Thyroid gland (tissue), 4 donors: ENCODE data around the gene EAF2. TPM values are rescaled to one million over a fixed set of nuclear protein-coding genes. Genes with fewer than 3 reads are reported as not detected.
"Not testable (repeated sequence)": the region's sequence is repeated elsewhere in the genome, so short reads cannot be mapped to it uniquely, and the experiment has no call there.

Source experiments
- DNase-seq, 2 donors: peaks; one replicate each; pipeline ENCODE4 v3.0.0-alpha.2; 2019
- H3K27ac ChIP-seq, 3 donors: fragments of 200-600 bp; sonication (generic); 1 replicate in 2 of 3; 2 replicates in 1 of 3; pipeline ENCODE4 v1.5.1; 2016 to 2019; ENCODE audit warnings: mild to moderate bottlenecking in 1 of 3, moderate library complexity in 1 of 3
- H3K27me3 ChIP-seq: fragments of 200-600 bp; sonication (generic); one replicate; pipeline ENCODE4 v1.5.1; 2019
- H3K36me3 ChIP-seq, 2 donors: fragments of 200-600 bp; sonication (generic); one replicate each; pipeline ENCODE4 v1.5.1; 2016 to 2019
- H3K4me1 ChIP-seq, 2 donors: fragments of 200-600 bp; sonication (generic); one replicate each; pipeline ENCODE4 v1.5.1; 2017 to 2019
- H3K4me3 ChIP-seq, 3 donors: fragments of 200-600 bp; sonication (generic); replicated peaks in 1 of 3; 1 replicate in 2 of 3; 2 replicates in 1 of 3; pipeline ENCODE4 v1.5.1; 2016; ENCODE audit warnings: mild to moderate bottlenecking in 1 of 3
- H3K9me3 ChIP-seq: fragments of 200-600 bp; sonication (generic); one replicate; pipeline ENCODE4 v1.5.1; 2017
- CTCF ChIP-seq, 6 experiments: fragments of 200-600 bp in 3 of 6; fragments of 450-650 bp in 3 of 6; sonication (generic) in 3 of 6; IDR thresholded peaks; one replicate each; pipeline ENCODE4 v1.5.1; 2016 to 2019; ENCODE audit warnings: antibody characterized with exemption in 6 of 6, mild to moderate bottlenecking in 2 of 6, inconsistent platforms in 1 of 6, moderate library complexity in 1 of 6
- POLR2A ChIP-seq, 2 donors: fragments of 450-650 bp; IDR thresholded peaks; one replicate each; pipeline ENCODE4 v1.6.1; 2017; ENCODE audit warnings: antibody characterized with exemption in 2 of 2, mild to moderate bottlenecking in 2 of 2, moderate library complexity in 1 of 2
- WGBS, 2 donors: methylation state at CpG; one replicate each; pipeline ENCODE4 v1.1.5; 2017; 5-methylcytosine and 5-hydroxymethylcytosine counted together
- intact Hi-C: fragments of 100-400 bp; cut with DNase I; formaldehyde crosslinking; loops from one replicate; pipeline ENCODE4 v1.15.1; 2023
- total RNA-seq, 4 donors: library from RNA; depleted of rRNA; stranded (reverse); fragments of >200 nt; gene quantifications; one replicate each; pipeline ENCODE4 v1.2.3, GENCODE V29; 2016

EAF2 gene
- total RNA-seq, 4 donors from 2014 or later: 2.6 to 6.8 (median 4.8) TPM

GRCh38 chr3:121855555-121855954, 20.5 kb downstream of the EAF2 start:
- Histone ChIP-seq H3K36me3 (no peaks in the 10 kb centered on the region), H3K4me3 (no peak overlapping the region), H3K27ac (no peak overlapping the region), H3K9me3 (no peaks in the 10 kb centered on the region), H3K4me1 (no peaks in the 10 kb centered on the region), H3K27me3 (no peaks in the 10 kb centered on the region)
- WGBS, 2 donors: 41 to 45% methylated on average over 5 of the region's 5 CpGs
- intact Hi-C loops: no loop called here
- no peak for DNase-seq
- TF ChIP-seq CTCF (IDR thresholded peaks at IDR 0.05) (peak in 3 of 6 experiments; percentile 27 to 34 (median 31)), POLR2A (IDR thresholded peaks at IDR 0.05) (no peak)

GRCh38 chr3:121857778-121858177, 22.8 kb downstream of the EAF2 start:
- DNase-seq, H3K4me1 ChIP-seq, H3K4me3 ChIP-seq, H3K27ac ChIP-seq, H3K36me3 ChIP-seq, H3K27me3 ChIP-seq, intact Hi-C loops, H3K9me3 ChIP-seq: not testable (repeated sequence)
- 79 to 97% methylated on average over 5 of the region's 5 CpGs for WGBS, 2 donors

- H3K9me3 ChIP-seq, intact Hi-C loops, H3K27me3 ChIP-seq, H3K36me3 ChIP-seq, H3K4me3 ChIP-seq, DNase-seq, H3K4me1 ChIP-seq, H3K27ac ChIP-seq: not testable (repeated sequence)
- 97 to 98% methylated on average over 9 of the region's 9 CpGs for WGBS, 2 donors
Observed at GRCh38 chr3:121863247-121863646, 28.2 kb downstream of the EAF2 start.

- no peaks in the 10 kb centered on the region for H3K27me3 ChIP-seq
- no peak overlapping the region for H3K27ac ChIP-seq
- no peaks in the 10 kb centered on the region for H3K9me3 ChIP-seq
- intact Hi-C loops: no loop called here
- H3K4me3 ChIP-seq: no peak overlapping the region
- TF ChIP-seq POLR2A (IDR thresholded peaks at IDR 0.05) (no peak), CTCF (IDR thresholded peaks at IDR 0.05) (no peak)
- H3K4me1 ChIP-seq: no peaks in the 10 kb centered on the region
- H3K36me3 ChIP-seq: no peaks in the 10 kb centered on the region
- DNase-seq: no peak
Observed at GRCh38 chr3:121863801-121864200, 28.8 kb downstream of the EAF2 start.

- Histone ChIP-seq H3K4me3 (no peak overlapping the region), H3K27ac (no peak overlapping the region), H3K27me3 (no peaks in the 10 kb centered on the region), H3K9me3 (no peaks in the 10 kb centered on the region), H3K36me3 (peaks cover 0 to 2% of the 10 kb centered on the region in 2 donors), H3K4me1 (no peaks in the 10 kb centered on the region)
- no peak for TF ChIP-seq POLR2A (IDR thresholded peaks at IDR 0.05)
- no peak for TF ChIP-seq CTCF (IDR thresholded peaks at IDR 0.05)
- intact Hi-C loops: no loop called here
- DNase-seq: no peak
- 93 to 96% methylated on average over 2 of the region's 2 CpGs for WGBS, 2 donors
Observed at GRCh38 chr3:121869736-121870135, 34.7 kb downstream of the EAF2 start.

- H3K36me3 ChIP-seq: peaks cover 0 to 2% of the 10 kb centered on the region in 2 donors
Observed at GRCh38 chr3:121870717-121871116, 35.7 kb downstream of the EAF2 start.

More at GRCh38 chr3:121870717-121871116, 35.7 kb downstream of the EAF2 start:
- no peak for DNase-seq
- intact Hi-C loops: no loop called here
- Histone ChIP-seq H3K27me3 (no peaks in the 10 kb centered on the region), H3K4me3 (no peak overlapping the region), H3K27ac (no peak overlapping the region), H3K4me1 (no peaks in the 10 kb centered on the region), H3K9me3 (no peaks in the 10 kb centered on the region)
- TF ChIP-seq CTCF (IDR thresholded peaks at IDR 0.05) (no peak), POLR2A (IDR thresholded peaks at IDR 0.05) (no peak)
